IPS-18a (cell line): Measurements from ENCODE around the gene SUSD6.
A peak's percentile ranks its signal among the peaks of the same experiment; 100 is the strongest.

Experiments
- H3K27ac ChIP-seq: one replicate; pipeline ENCODE4 v1.5.1; 2013; ENCODE audit warnings: low read length
- H3K27me3 ChIP-seq: one replicate; pipeline ENCODE4 v1.6.1; 2013; ENCODE audit warnings: mild to moderate bottlenecking, low read length; ENCODE audit not compliant: control insufficient read depth, insufficient read depth
- H3K36me3 ChIP-seq: one replicate; pipeline ENCODE4 v1.6.1; 2013; ENCODE audit warnings: low read depth, low read length; ENCODE audit not compliant: control insufficient read depth
- H3K4me1 ChIP-seq: one replicate; pipeline ENCODE4 v1.6.1; 2013; ENCODE audit warnings: low read depth, low read length; ENCODE audit not compliant: control insufficient read depth
- H3K4me3 ChIP-seq: one replicate; pipeline ENCODE4 v1.5.1; 2013; ENCODE audit warnings: low read length
- H3K9ac ChIP-seq: one replicate; pipeline ENCODE4 v1.6.1; 2013; ENCODE audit warnings: mild to moderate bottlenecking, low read length, moderate library complexity
- H3K9me3 ChIP-seq: one replicate; pipeline ENCODE4 v1.6.1; 2013; ENCODE audit warnings: low read depth, low read length; ENCODE audit not compliant: control insufficient read depth

SUSD6 gene

GRCh38 chr14:69574263-69574953, 37.0 kb upstream of the SUSD6 start, which contains the start of gene CCDC177:
Gene CCDC177, minus strand, starts transcription at chr14:69574871. Its CDS starts 1,249 bp downstream, at chr14:69573622.
- H3K36me3 ChIP-seq = no peaks in the 10 kb centered on the region
- peak within 1 kb of the TSS; percentile 54 for H3K9ac ChIP-seq
- H3K4me3 ChIP-seq = peak within 1 kb of the TSS; percentile 66
- H3K27ac ChIP-seq = no peak within 1 kb of the TSS
- no peaks in the 10 kb centered on the region for H3K9me3 ChIP-seq
- peaks cover 58% of the 10 kb centered on the region for H3K27me3 ChIP-seq
- no peaks in the 10 kb centered on the region for H3K4me1 ChIP-seq

DNA sequence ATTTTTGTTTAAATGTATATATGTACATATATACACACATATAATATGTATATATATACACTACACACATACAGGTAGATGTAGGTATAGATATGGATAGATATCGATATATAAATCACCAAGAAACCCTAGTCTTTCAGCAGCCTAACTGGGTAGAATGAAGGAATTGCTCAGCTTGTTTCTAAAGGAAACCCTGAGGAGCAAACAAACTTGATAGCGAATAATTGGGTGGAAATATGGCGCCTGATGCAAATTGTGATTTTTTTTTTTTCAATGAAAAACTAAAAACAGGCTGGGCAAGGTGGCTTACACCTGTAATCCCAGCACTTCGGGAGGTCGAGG, 36.5 kb upstream of the SUSD6 start:
- Histone ChIP-seq H3K4me3 (peak overlapping the region; percentile 66), H3K27me3 (peaks cover 53% of the 10 kb centered on the region)

GRCh38 chr14:69579476-69579875, 31.9 kb upstream of the SUSD6 start:
- Histone ChIP-seq H3K27ac (no peak overlapping the region), H3K4me1 (no peaks in the 10 kb centered on the region), H3K36me3 (no peaks in the 10 kb centered on the region), H3K9ac (no peak overlapping the region), H3K4me3 (no peak overlapping the region), H3K27me3 (peaks cover 8% of the 10 kb centered on the region), H3K9me3 (no peaks in the 10 kb centered on the region)

More for the DNA sequence above, 36.5 kb upstream of the SUSD6 start:
- Histone ChIP-seq H3K27ac (no peak overlapping the region), H3K4me1 (no peaks in the 10 kb centered on the region), H3K9ac (no peak overlapping the region), H3K36me3 (no peaks in the 10 kb centered on the region), H3K9me3 (no peaks in the 10 kb centered on the region)

GRCh38 chr14:69580009-69580577, 31.3 kb upstream of the SUSD6 start:
- Histone ChIP-seq H3K27me3 (peaks cover 4% of the 10 kb centered on the region), H3K4me3 (no peak overlapping the region), H3K36me3 (no peaks in the 10 kb centered on the region), H3K4me1 (no peaks in the 10 kb centered on the region), H3K9ac (no peak overlapping the region), H3K27ac (no peak overlapping the region), H3K9me3 (no peaks in the 10 kb centered on the region)

- no peaks in the 10 kb centered on the region for H3K9me3 ChIP-seq
- no peak overlapping the region for H3K27ac ChIP-seq
- H3K36me3 ChIP-seq = no peaks in the 10 kb centered on the region
- H3K9ac ChIP-seq = no peak overlapping the region
- no peaks in the 10 kb centered on the region for H3K27me3 ChIP-seq
- no peaks in the 10 kb centered on the region for H3K4me1 ChIP-seq
- no peak overlapping the region for H3K4me3 ChIP-seq
These were observed 30.0 kb upstream of the SUSD6 start for GRCh38 chr14:69581316-69581935.

DNA sequence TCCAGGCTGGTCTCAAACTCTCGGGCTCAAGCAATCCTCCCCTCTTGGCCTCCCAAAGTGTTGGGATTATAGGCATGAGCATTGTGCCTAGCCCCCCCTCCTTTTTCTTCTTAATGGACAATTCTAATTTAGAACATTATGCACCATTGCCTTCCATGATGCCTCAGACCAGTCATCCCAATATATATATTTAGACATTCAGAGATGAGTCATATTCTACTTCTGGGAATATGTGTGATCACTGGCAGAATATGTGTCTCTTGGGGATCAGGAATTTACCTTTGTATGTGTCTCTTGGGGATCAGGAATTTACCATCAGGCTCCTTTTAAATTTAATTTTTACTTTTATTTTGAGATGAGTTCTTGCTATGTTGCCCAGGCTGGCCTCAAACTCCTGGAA, 29.2 kb upstream of the SUSD6 start:
- H3K36me3 ChIP-seq = no peaks in the 10 kb centered on the region
- no peaks in the 10 kb centered on the region for H3K9me3 ChIP-seq
- H3K27me3 ChIP-seq = no peaks in the 10 kb centered on the region
- H3K4me3 ChIP-seq = no peak overlapping the region
- H3K9ac ChIP-seq = no peak overlapping the region
- no peaks in the 10 kb centered on the region for H3K4me1 ChIP-seq
- H3K27ac ChIP-seq = no peak overlapping the region

DNA sequence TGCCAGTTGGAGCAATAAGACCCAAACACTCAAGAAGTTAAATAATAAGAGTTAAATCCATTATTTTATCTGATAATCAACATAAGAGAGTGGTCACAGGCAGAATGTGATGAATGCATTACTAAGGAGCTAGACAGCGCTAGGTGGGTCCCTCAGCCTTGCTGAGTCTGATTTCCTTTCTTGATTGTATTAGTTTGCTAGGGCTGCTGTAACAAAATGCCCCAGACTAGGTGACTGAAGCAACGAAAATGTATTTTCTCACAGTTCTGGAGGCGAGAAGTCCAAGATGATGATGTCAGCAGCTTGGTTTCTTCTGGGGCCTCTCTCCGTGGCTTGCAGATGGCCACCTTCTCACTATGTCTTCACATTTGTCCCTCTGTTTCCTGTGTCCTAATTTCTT, 28.6 kb upstream of the SUSD6 start:
- H3K9me3 ChIP-seq = no peaks in the 10 kb centered on the region
- no peak overlapping the region for H3K4me3 ChIP-seq
- H3K36me3 ChIP-seq = no peaks in the 10 kb centered on the region
- H3K9ac ChIP-seq = no peak overlapping the region
- no peaks in the 10 kb centered on the region for H3K27me3 ChIP-seq
- no peak overlapping the region for H3K27ac ChIP-seq
- no peaks in the 10 kb centered on the region for H3K4me1 ChIP-seq

DNA sequence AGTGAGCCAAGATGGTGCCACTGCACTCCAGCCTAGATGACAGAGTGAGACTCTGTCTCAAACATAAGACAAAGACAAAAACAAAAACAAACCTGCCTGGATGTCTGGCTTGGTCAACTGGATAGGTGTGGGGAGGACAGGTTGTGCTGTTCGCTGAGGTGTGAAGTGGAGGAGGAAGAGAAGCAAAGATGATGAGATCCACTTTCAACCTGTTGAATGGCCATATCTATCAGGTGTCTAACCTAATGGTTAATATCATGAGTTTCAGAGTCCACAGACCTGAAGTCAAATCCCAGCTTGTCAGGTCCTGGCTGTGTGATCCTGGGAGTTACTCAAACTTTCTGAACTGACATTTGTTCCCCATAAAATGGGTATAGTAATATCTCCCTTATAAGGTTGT, 27.0 kb upstream of the SUSD6 start:
- Histone ChIP-seq H3K27ac (no peak overlapping the region), H3K9ac (no peak overlapping the region), H3K4me1 (no peaks in the 10 kb centered on the region), H3K9me3 (no peaks in the 10 kb centered on the region), H3K27me3 (no peaks in the 10 kb centered on the region), H3K4me3 (no peak overlapping the region), H3K36me3 (no peaks in the 10 kb centered on the region)

DNA sequence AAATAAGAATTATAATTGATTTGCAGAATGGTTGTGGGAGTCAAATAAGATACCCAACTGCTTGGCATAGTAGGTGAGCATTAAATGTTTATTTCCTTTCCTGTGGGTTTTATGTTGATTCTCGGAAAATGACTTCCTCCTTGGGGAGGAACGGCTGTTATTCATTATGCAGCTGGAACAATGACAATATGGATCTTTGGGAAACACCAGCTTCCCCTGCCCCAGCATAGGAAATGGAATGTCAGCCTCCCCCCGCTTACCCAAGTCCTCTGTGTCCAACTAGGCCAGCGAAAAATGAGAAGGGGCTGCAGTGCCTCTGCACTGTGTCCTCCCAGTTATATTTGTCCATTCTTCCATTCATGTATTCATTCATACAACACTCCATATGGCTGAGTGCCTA, 25.0 kb upstream of the SUSD6 start:
- H3K27ac ChIP-seq = no peak overlapping the region
- no peaks in the 10 kb centered on the region for H3K36me3 ChIP-seq
- H3K4me3 ChIP-seq = no peak overlapping the region
- no peaks in the 10 kb centered on the region for H3K9me3 ChIP-seq
- H3K9ac ChIP-seq = no peak overlapping the region
- H3K27me3 ChIP-seq = no peaks in the 10 kb centered on the region
- H3K4me1 ChIP-seq = no peaks in the 10 kb centered on the region

DNA sequence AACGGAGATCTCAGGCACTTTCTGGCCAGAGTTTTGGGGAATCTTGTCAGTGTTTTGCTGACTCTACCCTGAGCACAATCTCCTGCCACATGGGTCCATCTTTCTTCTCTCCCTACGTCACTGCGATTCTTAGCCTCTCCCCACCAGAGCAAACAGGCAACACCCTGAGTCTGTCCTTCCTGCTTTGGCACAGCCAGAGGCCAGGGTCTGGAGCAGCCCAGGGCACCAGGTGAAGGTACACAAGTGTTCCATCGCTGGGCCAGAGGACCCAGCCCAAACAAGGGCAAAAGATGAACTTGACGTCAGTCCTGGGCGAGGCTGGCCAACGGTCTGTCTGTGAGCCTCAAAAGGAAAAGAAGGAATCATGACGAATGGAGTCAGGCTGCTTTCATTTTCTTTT, 24.0 kb upstream of the SUSD6 start:
- Histone ChIP-seq H3K9me3 (no peaks in the 10 kb centered on the region), H3K4me1 (no peaks in the 10 kb centered on the region), H3K27me3 (no peaks in the 10 kb centered on the region), H3K4me3 (no peak overlapping the region), H3K9ac (no peak overlapping the region), H3K36me3 (no peaks in the 10 kb centered on the region), H3K27ac (no peak overlapping the region)

- Histone ChIP-seq H3K27ac (no peak overlapping the region), H3K9ac (no peak overlapping the region), H3K36me3 (no peaks in the 10 kb centered on the region), H3K4me3 (no peak overlapping the region), H3K4me1 (no peaks in the 10 kb centered on the region), H3K9me3 (no peaks in the 10 kb centered on the region), H3K27me3 (no peaks in the 10 kb centered on the region)
These were observed 20.1 kb upstream of the SUSD6 start for GRCh38 chr14:69591317-69591716.
